HepG2 (cell line): Measurements from ENCODE around the gene KMT5C. TPM values are rescaled to one million over a fixed set of nuclear protein-coding genes. Genes with fewer than 3 reads are reported as not detected.

Source experiments
- ERF ChIP-seq: IDR thresholded peaks from 2 replicates; pipeline ENCODE4 v1.6.1; 2018; ENCODE audit warnings: missing biosample characterization, missing genetic modification reagents
- FUBP1 ChIP-seq: sonication (generic); formaldehyde crosslinking; IDR thresholded peaks from 2 replicates; pipeline ENCODE4 v1.5.1; 2020; ENCODE audit warnings: missing genetic modification reagents, mild to moderate bottlenecking, borderline replicate concordance
- HBP1 ChIP-seq: IDR thresholded peaks from 2 replicates; pipeline ENCODE4 v1.6.1; 2016; ENCODE audit warnings: low read depth, control low read depth
- IRF9 ChIP-seq: sonication (generic); formaldehyde crosslinking; IDR thresholded peaks from 2 replicates; pipeline ENCODE4 v1.8.0; 2022; ENCODE audit warnings: missing genetic modification reagents, mild to moderate bottlenecking, borderline replicate concordance
- MAX ChIP-seq: IDR thresholded peaks from 2 replicates; pipeline ENCODE4 v1.6.1; 2012; ENCODE audit warnings: inconsistent platforms
- MED1 ChIP-seq: sonication (generic); formaldehyde crosslinking; IDR thresholded peaks from 2 replicates; pipeline ENCODE4 v1.4.0; 2020; ENCODE audit warnings: missing genetic modification reagents
- NR2F6 ChIP-seq, 2 experiments: IDR thresholded peaks; 2 replicates each; pipeline ENCODE4 v1.6.1; 2016; ENCODE audit warnings: antibody characterized with exemption in 1 of 2, mild to moderate bottlenecking in 1 of 2
- PHF5A ChIP-seq: IDR thresholded peaks from one replicate; pipeline ENCODE4 v1.6.1; 2018; ENCODE audit warnings: low read depth, missing genetic modification reagents; ENCODE audit not compliant: unreplicated experiment
- PRMT3 ChIP-seq: sonication (generic); formaldehyde crosslinking; IDR thresholded peaks from 2 replicates; pipeline ENCODE4 v1.8.1; 2022; ENCODE audit warnings: low read depth, mild to moderate bottlenecking, moderate library complexity, missing genetic modification reagents, borderline replicate concordance
- RAD21 ChIP-seq: fragments of 450-650 bp; formaldehyde crosslinking; IDR thresholded peaks from 2 replicates; pipeline ENCODE4 v1.5.0; 2020; ENCODE audit warnings: mild to moderate bottlenecking
- ZNF18 ChIP-seq: sonication (generic); formaldehyde crosslinking; IDR thresholded peaks from 2 replicates; pipeline ENCODE4 v1.8.0; 2022; ENCODE audit warnings: mild to moderate bottlenecking, missing genetic modification reagents; ENCODE audit not compliant: insufficient replicate concordance
- ZNF207 ChIP-seq: fragments of 450-650 bp; IDR thresholded peaks from 2 replicates; pipeline ENCODE4 v1.6.1; 2016; ENCODE audit warnings: antibody characterized with exemption, borderline replicate concordance
- ZNF605 ChIP-seq: sonication (generic); formaldehyde crosslinking; IDR thresholded peaks from 2 replicates; pipeline ENCODE4 v1.8.0; 2022; ENCODE audit warnings: mild to moderate bottlenecking, missing genetic modification reagents
- ZNF740 ChIP-seq: sonication (generic); formaldehyde crosslinking; IDR thresholded peaks from 2 replicates; pipeline ENCODE4 v1.4.0; 2020; ENCODE audit warnings: missing genetic modification reagents
- ZNF883 ChIP-seq: sonication (generic); formaldehyde crosslinking; IDR thresholded peaks from 2 replicates; pipeline ENCODE4 v1.5.1; 2020; ENCODE audit warnings: mild to moderate bottlenecking, missing genetic modification reagents; ENCODE audit errors: not compliant biosample characterization
- ZXDC ChIP-seq: sonication (generic); formaldehyde crosslinking; IDR thresholded peaks from 2 replicates; pipeline ENCODE4 v1.5.0; 2020; ENCODE audit warnings: mild to moderate bottlenecking, missing genetic modification reagents
- polyA plus RNA-seq, 8 experiments: library from polyadenylated mRNA; depleted of rRNA in 3 of 8; stranded (reverse) in 7 of 8; unstranded in 1 of 8; fragments of >200 nt; fragmentation: Illumina TruSeq in 4 of 8; extraction: Trizol in 4 of 8; gene quantifications; 2 replicates each; pipeline versions ENCODE4 v1.2.1 to v1.2.3, GENCODE V29; 2011 to 2016; ENCODE audit warnings: low read depth in 4 of 8, missing spikeins in 1 of 8, mixed read lengths in 1 of 8; ENCODE audit not compliant: insufficient read depth in 1 of 8
- total RNA-seq, 5 experiments: library from RNA; depleted of rRNA; stranded (reverse); fragments of >200 nt; fragmentation: Illumina TruSeq; extraction: Trizol; gene quantifications; 2 replicates each; pipeline ENCODE4 v1.2.3, GENCODE V29; 2016; ENCODE audit warnings: low read depth in 1 of 5

Gene KMT5C
- total and polyA plus RNA-seq, 2 of the 13 experiments (the other 11 are each of a cell fraction or from before 2014, with no cell fraction given), result 5.5 to 9.0 TPM

GRCh38 chr19:55301459-55302317, 38.0 kb upstream of the KMT5C start (continued):
- TF ChIP-seq RAD21 (CRISPR knock-in tag) (peak; percentile 78), IRF9 (peak; percentile 44; the same call in 1 of the 2 replicates), MAX (peak; percentile 47; the same call in 1 of the 2 replicates), ZNF740 (peak; percentile 70; the same call in 1 of the 2 replicates), ERF (CRISPR knock-in tag) (peak; percentile 38; the same call in 1 of the 2 replicates), HBP1 (CRISPR knock-in tag) (no peak), ZNF18 (CRISPR knock-in tag) (peak; percentile 38), PHF5A (peak; percentile 47), FUBP1 (CRISPR knock-in tag) (no peak), ZXDC (no peak), ZNF883 (CRISPR knock-in tag) (peak; percentile 33), PRMT3 (CRISPR knock-in tag) (no peak), ZNF605 (CRISPR knock-in tag) (0 out of 2 replicates have a peak, but pooled peaks have one; percentile 41), ZNF207 (no peak), MED1 (CRISPR knock-in tag) (0 out of 2 replicates have a peak, but pooled peaks have one; percentile 36), NR2F6 (IDR thresholded peaks at IDR 0.05) (no peak; the same call in 1 of the 2 replicates), NR2F6 (CRISPR knock-in tag; IDR thresholded peaks at IDR 0.05) (peak; percentile 35; the same call in 1 of the 2 replicates)
